Effector CD4-positive, alpha-beta T cell (primary cell): Measurements from ENCODE around the gene CRB1.

Experiments
- DNase-seq: peaks from one replicate; pipeline ENCODE4 v3.0.0-alpha.2; 2020

Gene CRB1

DNA sequence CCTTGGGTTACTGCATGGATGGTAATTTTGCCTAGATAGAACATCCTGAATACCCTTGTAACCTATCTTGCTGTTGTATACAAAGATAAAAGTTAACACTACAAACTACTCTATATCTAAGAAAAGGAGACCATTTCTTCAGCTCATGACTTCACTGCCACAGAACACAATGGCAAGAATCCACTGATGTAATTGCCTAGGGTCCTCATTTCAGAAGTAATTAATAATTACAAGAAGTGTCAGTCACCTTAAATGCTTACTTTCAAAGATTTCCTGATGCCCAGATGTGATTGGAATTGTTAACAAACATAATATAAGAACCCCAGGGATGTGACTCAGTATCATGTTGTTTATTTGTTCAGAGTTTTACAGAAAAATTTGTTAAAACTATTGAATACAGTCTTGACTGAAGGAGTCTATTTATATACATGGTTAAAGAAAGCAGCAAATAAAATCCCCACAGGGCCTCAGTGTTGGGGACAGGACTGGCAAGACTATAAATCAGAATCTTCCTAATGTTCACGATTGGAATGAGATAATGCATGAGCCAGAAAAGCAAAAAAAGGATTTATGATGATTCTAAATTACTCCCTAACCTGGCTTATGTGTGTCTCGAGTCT lies 83.9 kb downstream of the CRB1 start:
- DNase-seq, result no peak

DNA sequence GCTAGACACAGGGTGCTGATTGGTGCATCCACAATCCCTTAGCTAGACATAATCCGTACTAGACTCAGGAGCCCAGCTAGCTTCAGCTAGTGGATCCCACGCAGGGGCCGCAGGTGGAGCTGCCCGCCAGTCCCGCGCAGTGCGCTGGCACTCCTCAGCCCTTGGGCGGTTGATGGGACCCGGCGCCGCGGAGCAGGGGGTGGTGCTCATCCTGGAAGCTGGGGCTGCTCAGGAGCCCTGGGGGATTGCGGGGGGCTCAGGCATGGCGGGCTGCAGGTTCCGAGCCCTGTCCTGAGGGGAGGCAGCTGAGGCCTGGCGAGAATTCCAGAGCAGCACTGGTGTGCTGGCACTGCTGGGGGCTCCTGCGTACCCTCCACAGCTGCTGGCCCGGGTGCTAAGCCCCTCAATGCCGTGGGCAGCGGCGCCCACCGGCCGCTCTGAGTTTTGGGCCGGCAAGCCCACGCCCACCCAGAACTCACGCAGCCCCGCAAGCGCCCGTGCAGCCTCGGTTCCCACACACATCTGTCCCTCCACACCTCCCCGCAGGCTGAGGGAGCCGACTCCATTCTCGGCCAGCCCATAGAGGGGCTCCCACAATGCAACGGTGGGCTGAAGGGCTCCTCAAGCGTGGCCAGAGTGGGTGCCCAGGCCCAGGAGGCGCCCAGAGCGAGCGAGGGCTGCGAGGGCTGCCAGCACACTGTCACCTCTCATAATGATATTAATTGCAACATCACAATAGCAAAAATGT lies 87.4 kb downstream of the CRB1 start:
- DNase-seq, result no peak

DNA sequence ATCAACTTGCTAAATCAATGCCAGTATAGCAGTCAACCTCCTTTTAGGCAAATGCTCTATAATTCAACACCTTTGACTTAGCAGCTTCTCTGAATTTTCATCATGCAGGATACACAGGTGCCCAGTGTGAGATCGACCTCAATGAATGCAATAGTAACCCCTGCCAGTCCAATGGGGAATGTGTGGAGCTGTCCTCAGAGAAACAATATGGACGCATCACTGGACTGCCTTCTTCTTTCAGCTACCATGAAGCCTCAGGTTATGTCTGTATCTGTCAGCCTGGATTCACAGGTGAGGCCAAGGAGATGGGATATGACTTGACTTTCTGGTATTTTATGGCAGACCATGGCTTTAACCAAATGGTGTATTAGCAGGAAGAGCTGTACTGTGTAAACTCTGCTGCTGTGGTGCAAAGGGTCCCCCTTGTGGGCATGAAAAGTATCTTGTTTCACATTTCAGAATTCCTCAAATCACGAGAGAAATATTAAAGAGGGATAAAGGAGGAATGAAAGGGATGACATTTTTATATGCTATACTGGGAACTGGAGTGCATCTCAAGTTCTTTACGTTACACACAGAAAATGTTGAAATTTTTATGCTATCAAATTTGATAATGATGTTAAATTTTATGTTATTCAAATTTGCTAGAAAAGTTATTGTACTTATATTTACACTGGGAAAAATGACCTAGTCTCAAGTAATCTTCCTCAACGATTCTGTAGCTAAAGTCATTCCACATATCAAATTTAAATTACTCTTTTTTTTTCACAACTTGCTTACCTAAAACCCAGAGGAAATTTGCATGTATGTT lies 88.9 kb downstream of the CRB1 start:
- DNase-seq, result no peak

DNA sequence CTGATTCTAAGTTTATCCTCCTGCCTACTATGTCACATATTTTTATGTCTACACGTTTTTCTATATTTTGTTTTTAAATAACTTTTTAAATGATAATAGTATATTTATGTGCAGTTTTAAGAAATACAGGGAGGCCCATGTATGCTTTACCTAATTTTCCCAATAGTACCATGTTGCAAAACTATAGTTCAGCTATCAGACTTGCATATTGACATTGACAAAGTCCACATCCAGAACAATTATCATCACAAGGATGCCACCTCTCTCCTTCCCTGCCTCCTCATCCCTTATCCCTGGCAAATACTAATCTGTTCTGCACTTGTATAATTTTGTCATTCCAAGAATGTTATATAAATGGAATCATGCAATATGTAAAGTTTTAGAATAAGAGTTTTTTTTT lies 90.9 kb downstream of the CRB1 start:
- DNase-seq, result no peak

DNA sequence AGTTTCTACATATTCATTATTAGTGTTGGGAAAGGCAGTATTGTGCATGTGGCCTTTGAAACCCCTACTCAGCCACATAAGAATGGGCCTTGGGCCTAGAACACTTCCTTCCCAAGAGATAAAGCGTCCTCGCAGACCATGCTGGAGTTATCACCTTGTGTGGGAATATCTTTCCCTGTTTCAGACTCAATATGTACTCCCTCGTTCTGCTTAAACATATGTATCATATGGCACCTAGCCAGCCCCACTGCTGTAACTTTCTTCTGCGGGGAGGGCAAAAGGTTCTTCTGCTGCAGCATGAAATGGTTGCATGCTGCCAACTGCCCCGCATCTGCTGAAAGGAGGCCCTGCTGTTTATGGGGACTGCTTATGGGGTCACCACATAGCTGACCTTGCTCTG lies 92.0 kb downstream of the CRB1 start:
- DNase-seq, result no peak

DNA sequence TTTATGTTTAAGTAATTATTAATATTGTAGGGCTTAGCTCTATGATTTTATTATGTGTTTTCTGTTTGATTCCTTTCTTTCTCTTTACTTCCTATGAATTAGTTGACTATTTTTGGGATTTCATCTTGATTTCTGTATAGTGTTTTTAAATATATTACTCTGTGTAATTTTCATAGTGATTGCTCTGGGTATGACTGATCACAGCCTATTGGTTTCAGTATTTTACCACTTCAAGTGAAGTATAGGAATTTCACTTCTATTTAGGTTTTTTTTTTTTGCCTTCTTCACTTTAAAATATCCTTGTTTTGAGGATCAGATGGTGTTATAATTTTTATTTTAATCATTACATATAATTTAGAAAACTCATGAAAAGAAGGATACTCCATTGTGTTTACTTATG lies 94.8 kb downstream of the CRB1 start:
- no peak for DNase-seq

DNA sequence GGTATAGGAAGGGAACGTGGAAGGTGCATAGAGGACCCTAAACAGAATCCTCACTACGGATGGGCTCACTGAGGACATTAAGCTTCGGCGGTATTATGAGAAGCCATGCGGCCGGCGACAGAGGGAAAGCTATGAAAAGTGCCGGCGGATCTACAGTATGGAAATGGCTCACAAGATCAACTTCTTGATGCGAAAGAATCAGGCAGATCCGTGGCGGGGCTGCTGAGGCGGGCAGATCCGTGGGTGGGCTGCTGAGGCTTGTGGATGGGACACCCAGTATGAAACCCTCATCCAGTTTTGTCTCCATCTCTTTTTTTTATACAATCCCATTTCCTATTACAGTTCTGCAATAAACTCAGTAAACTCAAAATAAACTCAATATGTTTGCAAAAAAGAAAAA lies 95.8 kb downstream of the CRB1 start:
- no peak for DNase-seq

DNA sequence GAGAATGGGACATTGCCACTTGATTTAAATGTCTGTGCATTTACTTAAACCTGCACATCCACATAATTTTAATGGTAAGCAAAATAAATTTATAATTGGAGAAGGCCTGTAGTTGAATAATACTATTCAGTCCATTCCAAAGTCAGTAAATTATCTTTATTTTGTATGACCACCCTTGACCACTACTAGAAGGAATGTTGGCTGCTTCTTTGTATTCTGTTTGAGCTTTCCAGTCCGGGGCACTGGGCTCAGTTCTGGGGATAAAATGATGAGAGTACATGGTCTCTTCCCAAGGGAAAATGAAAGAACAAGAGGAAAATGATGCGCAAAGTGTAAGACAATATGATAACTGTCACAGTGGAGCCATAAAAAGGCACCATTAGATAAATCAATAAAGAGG lies 98.9 kb downstream of the CRB1 start:
- no peak for DNase-seq

DNA sequence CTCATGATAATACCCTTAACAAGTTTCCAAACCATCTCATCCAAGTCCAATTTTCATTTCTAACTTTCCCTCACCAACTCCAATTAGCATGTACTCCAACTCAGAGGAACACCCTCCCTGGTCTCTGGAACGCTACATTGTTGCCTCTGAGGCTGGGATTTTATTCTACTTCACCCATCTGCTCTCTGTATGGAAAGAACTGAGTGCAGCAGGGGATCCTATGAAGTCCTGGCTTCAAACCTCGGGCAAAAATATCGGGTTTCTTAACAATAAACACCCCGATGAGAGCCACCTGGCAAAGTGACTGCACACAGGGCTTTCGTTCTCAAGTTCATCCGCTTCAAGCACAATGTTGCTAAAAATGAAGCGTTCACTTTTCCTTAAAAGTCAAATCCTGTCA lies 99.6 kb downstream of the CRB1 start:
- no peak for DNase-seq

DNA sequence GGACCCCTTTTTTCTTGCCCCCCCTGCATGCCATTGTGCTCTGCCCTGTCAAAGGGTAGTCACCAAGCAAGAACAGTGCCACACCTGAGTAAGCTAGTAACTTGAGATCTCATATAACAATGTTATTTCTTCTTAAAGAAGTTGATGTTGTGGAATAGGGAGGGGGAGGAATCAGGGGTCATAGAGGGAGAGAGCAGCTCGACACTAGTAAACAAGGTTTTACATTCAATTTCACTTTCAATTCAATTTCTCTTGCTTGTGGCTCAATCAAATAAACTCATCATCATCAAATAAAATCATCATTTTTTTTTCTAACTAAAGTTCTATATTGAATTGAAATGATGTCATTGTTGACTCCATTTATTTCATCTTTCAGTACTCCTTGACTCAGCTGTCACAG lies 106.4 kb downstream of the CRB1 start:
- DNase-seq, result no peak

DNA sequence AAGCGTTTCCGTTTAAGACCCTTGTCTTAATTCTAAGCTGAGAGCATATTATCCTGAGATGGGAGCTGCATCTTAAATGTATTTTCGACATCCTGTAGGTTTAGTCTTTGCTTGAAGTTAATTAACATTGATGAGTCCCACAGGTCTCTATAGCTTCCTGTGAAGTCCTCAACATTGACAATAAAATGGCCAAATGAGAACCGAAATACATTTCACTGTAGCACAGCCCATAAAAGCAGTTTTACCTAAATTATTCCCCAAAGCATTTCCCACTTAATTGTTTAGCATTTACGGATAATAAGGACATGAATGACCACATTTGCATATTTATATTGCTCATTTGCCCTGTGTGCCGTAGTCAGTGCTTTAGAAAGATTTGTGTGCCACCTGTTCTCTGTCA lies 116.4 kb downstream of the CRB1 start:
- DNase-seq, result no peak

DNA sequence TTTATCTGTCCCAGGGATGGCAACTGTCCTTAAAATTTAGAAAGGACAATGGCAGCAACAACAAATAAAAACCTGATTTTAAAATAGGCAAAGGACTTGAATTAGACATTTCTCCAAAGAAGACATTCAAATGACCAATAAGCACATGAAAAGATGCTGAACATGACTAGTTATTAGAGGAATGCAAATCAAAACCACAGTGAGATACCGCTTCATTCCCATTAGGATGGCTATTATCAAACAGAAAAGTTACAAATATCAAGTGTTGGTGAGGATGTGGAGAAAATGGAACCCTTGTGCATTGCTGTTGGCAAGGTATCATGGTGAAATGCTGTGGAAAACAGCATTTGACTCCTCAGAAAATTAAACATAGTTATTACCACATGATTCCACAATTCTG lies 120.7 kb downstream of the CRB1 start:
- DNase-seq, result no peak

DNA sequence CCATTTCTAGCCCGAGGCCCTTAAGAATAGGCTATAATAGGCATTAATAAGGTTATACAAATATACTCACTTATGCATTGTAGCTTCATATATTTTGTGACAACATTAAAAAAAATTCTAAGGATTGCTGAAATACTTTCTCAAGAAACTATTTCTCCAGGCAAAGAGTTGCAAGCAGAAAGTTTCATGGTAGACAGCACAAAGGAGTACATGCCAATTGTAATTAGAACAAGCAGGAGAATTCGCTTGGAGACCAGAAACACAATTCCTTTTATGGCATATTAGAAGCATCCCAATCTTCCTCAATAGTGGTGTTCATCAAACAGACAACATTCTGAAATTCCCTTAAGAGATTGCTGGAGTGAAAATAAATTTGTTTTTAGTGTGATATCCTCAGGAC lies 122.8 kb downstream of the CRB1 start:
- no peak for DNase-seq

DNA sequence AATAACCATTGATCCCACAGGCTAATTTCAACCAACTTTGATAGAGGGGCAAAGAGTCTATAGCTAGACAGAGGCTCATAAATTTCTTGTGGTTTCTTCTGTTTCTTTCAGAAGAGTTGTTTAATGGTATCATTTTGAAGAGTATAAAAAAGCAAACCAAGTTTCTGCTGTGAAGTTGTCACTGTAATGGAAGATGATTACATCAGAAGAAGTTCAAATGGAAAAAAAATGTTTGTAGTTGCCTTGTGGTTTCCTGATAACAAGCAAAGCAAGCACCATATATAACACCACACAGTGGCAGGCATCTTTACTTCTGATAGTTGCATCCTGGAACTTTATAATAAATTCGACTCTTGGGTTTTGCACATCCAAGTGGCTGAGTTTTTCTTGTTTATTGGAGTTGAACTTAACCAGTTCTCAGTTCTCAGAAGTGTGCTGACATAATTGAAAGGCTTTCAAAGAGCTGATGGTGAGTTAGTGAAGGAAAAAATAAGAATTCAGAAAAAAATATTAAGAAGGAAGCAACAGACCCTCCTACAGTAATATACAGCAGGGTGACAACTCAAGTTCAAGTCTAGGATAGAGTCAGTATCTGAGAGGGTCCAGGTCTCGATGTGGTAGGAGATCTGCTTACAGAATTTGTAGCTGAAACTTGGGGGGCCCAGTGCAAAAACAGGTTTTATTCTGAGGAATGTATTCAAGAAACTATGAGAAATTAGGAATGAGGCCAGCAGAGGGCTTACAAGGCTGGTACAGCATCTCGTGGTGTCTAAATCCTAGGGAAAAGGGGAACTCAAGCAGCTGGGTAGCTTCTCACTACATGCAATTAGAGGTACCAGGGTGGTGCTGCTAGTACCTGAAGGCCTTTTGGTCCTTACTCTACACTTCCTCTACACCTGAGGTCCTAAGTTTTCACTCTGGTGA lies 123.5 kb downstream of the CRB1 start:
- DNase-seq, result no peak

DNA sequence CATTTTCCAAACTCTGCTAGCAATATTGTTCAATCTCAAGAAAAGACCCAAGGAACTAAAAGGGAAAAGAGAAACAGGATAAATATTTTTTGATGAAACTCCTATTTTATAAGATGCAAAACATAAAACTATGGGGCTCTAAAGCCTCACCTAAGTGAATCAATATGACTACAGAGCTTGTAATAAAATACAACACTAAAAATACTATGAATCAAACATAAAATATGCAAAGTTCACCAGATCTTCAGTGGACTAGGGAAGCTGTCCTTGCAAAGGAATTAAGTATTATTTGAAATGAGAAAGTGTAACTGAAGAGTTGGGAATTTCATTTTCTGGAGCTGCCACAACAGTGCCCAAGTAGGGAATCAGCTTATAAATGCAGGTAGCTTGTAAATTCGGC lies 124.5 kb downstream of the CRB1 start:
- no peak for DNase-seq

DNA sequence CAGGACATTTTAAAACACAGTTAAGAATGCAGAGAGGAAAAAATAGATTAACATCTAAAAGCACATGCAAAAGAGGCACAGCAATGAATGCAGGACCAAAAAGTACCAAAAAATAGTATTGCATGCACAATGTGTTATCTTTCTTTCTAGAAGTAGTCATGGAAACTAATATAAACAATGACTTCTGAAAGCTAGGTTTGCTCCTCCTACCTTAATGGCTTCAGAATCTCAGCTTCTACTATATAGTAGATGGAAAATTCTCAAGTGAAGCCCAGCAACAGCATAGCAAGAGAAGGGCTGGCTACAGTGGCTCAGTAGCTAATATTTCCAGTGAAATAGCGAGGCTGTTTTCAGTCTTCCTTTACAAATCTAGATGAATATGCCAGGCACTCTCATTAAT lies 125.1 kb downstream of the CRB1 start:
- no peak for DNase-seq

DNA sequence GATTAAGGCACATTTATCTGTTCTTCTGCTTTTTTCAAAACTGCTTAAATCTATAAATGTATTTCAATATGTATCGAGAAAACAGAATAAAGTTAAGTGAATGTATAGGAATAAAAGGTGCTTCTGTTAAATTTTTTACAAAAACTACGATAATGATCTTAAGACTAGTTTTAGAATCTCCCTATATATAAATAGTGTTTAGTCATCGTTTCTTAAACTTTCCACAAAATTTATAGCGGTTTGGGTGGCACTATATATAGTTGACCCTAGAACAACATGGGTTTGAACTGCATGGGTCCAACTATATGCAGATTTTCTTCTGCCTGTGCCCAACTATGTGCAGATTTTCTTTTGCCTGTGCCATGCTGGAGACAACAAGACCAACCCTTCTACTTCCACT lies 125.7 kb downstream of the CRB1 start:
- no peak for DNase-seq

DNA sequence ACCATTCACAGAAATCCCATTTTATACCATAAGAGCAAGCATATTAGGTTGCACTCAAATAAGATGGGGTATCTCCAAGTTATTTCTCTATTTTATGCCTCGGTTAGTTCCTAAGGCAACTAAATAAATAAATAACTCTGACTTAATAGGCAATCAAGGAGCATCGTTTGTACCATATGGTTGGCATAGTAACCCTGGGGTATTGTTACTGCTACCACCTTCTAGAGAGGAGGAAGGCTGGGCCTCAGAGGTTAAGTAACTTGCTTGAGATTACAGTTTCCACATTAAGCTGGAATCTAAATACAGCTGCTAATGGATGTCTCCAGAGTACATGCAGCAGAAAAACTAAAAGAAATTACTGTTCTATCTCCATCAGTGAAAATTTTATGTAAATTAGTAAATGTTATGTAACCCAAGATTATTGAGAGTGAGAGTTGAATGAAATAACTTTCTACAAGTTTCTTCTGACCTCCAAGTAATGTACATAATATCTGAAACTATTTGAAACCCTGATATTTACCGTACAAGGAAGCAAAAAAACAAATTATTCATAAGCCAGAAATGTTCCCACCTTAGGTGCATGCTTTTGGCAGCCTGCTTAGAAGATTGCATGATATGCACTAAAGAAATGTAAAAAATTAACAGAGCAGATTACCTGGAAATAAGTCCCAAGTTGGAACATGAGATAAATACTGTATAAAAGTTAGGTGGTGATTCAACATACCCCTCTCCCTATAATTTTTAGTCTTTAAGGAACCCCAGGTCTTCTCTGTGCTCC lies 127.0 kb downstream of the CRB1 start:
- DNase-seq, result no peak

DNA sequence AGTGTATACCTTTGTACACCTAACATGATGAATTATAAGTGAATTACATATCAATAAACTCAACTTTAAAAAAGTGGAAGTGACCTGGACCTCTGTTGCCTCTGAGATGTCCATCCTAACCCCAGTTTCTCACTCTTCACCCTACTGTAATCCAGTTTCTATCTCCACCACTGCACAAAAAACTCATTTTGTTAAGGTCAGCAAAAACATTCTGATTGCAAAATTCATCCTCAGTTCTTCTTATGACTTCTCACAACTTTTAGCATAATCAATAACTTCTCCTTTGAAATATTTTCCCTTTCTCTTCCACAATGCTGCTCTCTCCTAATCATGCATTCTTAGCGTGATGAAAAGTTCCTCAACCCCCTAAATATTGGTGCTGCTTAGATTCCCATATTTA lies 129.8 kb downstream of the CRB1 start:
- DNase-seq, result no peak

DNA sequence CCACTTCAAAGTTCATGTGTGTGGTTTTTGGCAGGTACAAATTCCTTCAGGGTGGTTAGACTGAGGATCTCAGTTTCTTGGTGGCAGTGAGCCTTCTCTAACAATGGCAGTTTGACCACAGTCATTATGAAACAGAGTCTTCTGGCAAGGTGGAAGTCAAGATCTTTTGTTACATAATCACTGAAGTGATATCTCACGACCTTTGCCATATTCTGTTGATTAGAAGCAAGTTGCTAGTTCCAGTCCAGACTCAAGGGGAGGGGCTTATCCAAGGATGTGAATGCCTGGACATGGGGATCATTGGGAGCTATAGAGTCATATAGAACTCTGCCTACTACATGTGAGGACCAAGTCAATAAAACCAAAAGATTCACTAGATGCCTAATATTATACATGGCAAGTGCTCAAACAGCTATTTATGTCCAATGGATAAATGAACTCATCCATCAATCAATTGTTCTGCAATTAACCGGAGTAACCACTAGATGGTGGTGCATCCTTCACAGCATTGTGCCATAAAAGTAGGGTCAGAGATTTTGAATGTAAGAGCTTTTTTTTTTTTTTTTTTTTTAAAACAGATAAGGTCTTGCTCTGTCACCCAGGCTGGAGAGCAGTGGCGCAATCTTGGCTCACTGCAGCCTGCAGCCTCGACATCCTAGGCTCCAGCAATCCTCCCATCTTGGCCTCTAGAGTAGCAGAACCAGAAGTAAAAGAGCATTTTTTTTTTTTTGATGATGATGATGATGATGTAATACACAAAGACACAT lies 131.9 kb downstream of the CRB1 start:
- DNase-seq, result no peak

DNA sequence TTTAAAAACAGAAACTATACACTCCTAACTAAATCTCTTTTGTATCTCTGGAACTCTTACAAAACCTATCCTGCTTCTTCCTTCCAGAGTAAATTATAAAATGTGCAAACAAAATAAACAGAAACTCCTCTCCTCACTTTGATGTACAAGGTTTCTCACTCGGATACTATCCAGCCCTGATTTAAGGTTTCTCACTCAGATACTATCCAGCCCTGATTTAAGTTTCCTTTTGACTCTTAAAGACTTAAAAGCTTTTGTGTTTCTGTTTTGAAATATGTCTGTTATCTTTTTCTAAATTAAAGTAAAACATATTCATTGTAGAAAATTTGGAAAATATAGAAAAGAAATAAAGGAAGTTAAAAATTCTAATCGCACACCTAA lies 132.5 kb downstream of the CRB1 start:
- no peak for DNase-seq
